ENCODE results near the gene N4BP3. TPM values are rescaled to one million over a fixed set of nuclear protein-coding genes. Genes with fewer than 3 reads are reported as not detected.
"Not testable (repeated sequence)": the region's sequence is repeated elsewhere in the genome, so short reads cannot be mapped to it uniquely, and the experiment has no call there.

N4BP3 gene
- total RNA-seq, 4 donors from 2014 or later = 7.6 to 14.0 (median 11.7) TPM

DNA sequence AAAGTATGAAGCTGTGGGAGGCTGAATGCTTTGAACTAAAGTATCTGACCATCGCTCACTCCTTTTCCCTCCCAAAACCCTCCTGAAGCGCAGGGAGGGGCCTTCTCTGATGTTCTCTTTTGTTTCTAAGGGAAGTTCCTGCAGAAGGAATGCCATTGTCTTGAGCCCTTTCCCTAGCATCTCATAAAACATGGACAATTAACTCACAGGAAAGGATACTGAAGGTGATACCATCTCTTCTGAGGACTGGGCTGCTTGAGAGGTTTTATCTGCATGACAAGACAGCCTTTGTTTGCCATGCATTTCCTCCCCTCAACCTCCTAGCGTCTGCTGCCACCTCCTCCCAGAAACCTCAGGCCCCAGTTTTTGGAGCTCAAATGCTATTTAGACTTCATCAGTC lies 13.2 kb downstream of the N4BP3 start:
- H3K27ac ChIP-seq = no peak overlapping the region
- no peak for DNase-seq (ENCODE audit: low spot score in 2 of 2)
- H3K4me1 ChIP-seq = peaks cover 52% of the 10 kb centered on the region
- H3K9me3 ChIP-seq = no peaks in the 10 kb centered on the region
- WGBS = 74% methylated on average over 3 of the region's 3 CpGs
- TF ChIP-seq EP300 (IDR thresholded peaks at IDR 0.05) (no peak), POLR2A (IDR thresholded peaks at IDR 0.05) (no peak), POLR2AphosphoS5 (IDR thresholded peaks at IDR 0.05) (no peak)
- TF ChIP-seq, protein P1, sequence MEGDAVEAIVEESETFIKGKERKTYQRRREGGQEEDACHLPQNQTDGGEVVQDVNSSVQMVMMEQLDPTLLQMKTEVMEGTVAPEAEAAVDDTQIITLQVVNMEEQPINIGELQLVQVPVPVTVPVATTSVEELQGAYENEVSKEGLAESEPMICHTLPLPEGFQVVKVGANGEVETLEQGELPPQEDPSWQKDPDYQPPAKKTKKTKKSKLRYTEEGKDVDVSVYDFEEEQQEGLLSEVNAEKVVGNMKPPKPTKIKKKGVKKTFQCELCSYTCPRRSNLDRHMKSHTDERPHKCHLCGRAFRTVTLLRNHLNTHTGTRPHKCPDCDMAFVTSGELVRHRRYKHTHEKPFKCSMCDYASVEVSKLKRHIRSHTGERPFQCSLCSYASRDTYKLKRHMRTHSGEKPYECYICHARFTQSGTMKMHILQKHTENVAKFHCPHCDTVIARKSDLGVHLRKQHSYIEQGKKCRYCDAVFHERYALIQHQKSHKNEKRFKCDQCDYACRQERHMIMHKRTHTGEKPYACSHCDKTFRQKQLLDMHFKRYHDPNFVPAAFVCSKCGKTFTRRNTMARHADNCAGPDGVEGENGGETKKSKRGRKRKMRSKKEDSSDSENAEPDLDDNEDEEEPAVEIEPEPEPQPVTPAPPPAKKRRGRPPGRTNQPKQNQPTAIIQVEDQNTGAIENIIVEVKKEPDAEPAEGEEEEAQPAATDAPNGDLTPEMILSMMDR (IDR thresholded peaks at IDR 0.05) = no peak
- no peaks in the 10 kb centered on the region for H3K36me3 ChIP-seq
- H3K27me3 ChIP-seq = peaks cover 5% of the 10 kb centered on the region
- no peak overlapping the region for H3K4me3 ChIP-seq

DNA sequence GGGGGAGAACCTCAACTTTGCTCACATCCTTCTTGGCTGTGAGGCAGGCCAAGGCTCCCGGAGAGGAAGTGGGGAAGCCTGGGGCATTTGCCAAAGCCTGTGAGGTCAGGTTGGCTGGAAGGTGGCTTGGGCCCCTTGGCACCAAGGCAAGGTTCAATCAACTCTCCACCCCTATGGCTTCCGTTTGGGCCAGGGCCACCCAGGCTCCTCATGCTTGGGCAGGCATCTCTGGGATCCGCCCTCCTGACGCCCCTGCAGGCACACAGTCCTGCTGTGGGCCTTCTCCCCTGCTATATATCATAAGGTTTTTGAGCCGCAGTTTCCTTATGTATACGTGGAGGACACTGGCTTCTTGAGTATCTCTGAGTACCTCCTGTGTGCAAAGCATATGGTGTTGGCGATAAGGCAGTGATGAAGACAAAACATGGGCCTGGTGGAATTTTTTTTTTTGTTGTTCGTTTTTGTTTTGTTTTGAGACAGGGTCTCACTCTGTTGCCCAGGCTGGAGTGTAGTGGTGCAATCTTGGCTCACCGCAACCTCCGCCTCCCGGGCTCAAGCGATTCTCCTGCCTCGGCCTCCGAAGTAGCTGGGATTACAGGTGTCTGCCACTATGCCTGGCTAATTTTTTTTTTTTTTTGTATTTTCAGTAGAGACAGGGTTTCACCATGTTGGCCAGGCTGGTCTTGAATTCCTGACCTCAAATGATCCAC lies 14.1 kb downstream of the N4BP3 start:
- not testable (repeated sequence) for DNase-seq (ENCODE audit: low spot score in 2 of 2); H3K27ac ChIP-seq; H3K27me3 ChIP-seq; H3K4me3 ChIP-seq; H3K9me3 ChIP-seq; H3K36me3 ChIP-seq
- WGBS = 69% methylated on average over 13 of the region's 14 CpGs
- H3K4me1 ChIP-seq = peaks cover 58% of the 10 kb centered on the region

DNA sequence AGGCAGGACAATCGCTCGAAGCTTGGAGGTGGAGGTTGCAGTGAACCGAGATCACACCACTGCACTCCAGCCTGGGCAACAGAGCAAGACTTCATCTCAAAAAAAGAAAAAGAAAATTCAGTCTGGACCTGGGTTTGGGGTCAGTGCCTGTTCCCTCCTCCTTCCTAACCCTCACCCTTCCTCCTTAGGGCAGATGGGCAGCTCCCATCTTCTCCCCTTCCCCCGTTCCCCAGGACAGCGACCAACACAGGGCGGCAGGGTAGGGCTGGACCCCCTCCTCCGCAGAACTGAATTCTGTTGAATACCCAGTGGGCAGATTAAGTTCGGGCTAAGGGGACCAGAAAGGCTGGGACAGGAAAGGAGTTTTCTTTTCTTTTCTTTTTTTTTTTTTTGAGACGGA lies 16.0 kb downstream of the N4BP3 start:
- H3K36me3 ChIP-seq = peaks cover 10% of the 10 kb centered on the region
- H3K9me3 ChIP-seq = no peaks in the 10 kb centered on the region
- WGBS = 85% methylated on average over 9 of the region's 9 CpGs
- H3K4me1 ChIP-seq = peaks cover 42% of the 10 kb centered on the region
- DNase-seq (ENCODE audit: low spot score in 2 of 2) = no peak
- H3K4me3 ChIP-seq = no peak overlapping the region
- no peak overlapping the region for H3K27ac ChIP-seq
- H3K27me3 ChIP-seq = no peaks in the 10 kb centered on the region
- TF ChIP-seq POLR2AphosphoS5 (IDR thresholded peaks at IDR 0.05) (no peak), EP300 (IDR thresholded peaks at IDR 0.05) (no peak), POLR2A (IDR thresholded peaks at IDR 0.05) (no peak)
- TF ChIP-seq, protein P1 (IDR thresholded peaks at IDR 0.05) = no peak

DNA sequence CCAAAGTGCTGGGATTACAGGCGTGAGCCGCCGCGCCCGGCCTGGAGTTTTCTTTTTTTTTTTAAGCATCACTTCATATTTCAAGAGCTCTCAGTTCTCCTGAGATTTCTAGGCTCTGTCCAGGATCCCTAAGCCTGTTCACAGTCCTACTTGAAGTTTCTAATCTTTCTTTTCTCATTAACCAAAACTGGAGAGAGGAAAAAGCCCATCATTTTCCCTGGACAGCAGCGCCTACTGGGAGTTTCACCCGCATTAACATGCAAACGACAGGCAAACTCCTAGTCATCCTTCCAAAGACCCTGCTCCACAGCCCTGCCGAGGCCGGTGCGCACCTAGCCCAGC lies 16.9 kb downstream of the N4BP3 start:
- H3K36me3 ChIP-seq = peaks cover 16% of the 10 kb centered on the region
- DNase-seq (ENCODE audit: low spot score in 2 of 2); H3K9me3 ChIP-seq; H3K27me3 ChIP-seq: not testable (repeated sequence)
- WGBS = 10% methylated on average over 10 of the region's 11 CpGs
- H3K27ac ChIP-seq = peak overlapping the region; percentile 95
- peak overlapping the region; percentile 94 for H3K4me3 ChIP-seq
- peaks cover 33% of the 10 kb centered on the region for H3K4me1 ChIP-seq

DNA sequence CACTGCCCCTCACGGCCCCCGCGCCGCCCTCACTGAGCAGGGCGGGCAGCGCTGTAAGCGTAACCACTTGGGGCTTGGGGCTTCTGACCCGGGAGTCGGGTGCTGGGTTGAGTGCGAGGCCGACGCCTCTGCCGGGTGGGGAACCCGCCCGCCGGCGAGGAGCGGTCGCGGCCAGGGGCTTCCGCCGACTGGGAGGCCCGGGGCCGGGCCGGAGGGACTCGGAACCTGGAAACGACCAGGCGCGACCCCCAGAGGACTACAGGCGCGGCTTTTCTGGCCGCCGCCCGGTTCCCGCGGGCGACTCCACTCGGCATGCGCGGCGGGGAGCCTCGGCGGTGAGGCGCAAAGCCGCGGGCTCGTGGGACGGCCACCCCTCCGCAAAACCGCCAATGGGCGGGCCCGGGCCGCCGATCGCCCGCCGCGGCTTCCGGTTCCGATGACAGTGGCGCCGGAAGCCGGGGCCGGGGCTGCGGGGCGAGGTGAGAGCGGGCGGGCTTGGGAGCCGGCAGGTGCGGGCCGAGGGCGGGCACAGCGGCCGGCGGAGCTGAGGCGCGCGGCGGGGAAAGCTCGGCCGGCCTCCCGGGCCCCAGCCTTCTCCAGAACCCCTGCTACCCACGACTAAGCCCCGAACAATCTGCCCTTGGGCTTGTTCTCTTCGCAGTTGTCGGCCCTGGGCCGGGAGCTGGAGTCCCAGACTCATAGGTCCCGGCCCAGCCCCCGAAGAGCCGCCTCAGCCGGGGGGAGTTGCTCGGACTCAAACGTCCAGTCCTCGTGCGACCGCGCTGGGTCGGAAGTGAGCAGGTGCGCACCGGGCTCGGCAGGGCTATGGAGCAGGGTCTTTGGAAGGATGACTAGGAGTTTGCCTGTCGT lies 17.5 kb downstream of the N4BP3 start, which contains the start of gene RMND5B:
RMND5B (plus strand) TSS at position 439 of the 870 bp plus-strand sequence. CDS start 7,106 bp downstream, outside the sequence.
- no peaks in the 10 kb centered on the region for H3K27me3 ChIP-seq
- no peaks in the 10 kb centered on the region for H3K9me3 ChIP-seq
- H3K4me3 ChIP-seq = peak within 1 kb of the TSS; percentile 94
- TF ChIP-seq POLR2AphosphoS5 (IDR thresholded peaks at IDR 0.05) (peak in 1 of 3 donors; percentile 4), POLR2A (IDR thresholded peaks at IDR 0.05) (peak in 1 of 2 donors; percentile 61)
- TF ChIP-seq, protein P1 (IDR thresholded peaks at IDR 0.05) = no peak
- 0% methylated on average over 5 of the region's 102 CpGs for WGBS
- DNase-seq (ENCODE audit: low spot score in 2 of 2) = peak; percentile 86 to 91
- peaks cover 28% of the 10 kb centered on the region for H3K4me1 ChIP-seq
- peaks cover 19% of the 10 kb centered on the region for H3K36me3 ChIP-seq
- H3K27ac ChIP-seq = peak within 1 kb of the TSS; percentile 95

DNA sequence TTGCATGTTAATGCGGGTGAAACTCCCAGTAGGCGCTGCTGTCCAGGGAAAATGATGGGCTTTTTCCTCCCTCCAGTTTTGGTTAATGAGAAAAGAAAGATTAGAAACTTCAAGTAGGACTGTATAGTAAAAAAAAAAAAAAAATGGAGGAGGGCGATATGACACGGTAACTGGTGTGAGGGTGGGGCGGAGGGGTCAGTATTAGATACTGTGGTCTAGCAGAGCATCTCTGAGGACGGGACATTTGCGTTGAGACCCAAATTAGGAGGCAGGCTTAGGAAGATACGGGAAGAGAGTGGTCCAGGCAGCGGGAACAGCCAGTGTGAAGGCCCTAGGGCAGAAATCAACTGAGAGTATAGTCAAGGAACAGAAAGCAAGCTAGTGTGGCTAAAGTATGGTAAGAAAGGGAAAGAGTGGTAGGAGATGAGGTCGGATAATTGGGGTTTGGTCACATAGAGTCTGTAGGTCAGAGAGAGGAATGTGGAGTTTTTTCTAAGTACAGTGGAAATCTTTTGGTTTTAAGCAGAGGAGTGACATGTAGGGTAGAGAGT lies 18.2 kb downstream of the N4BP3 start:
- TF ChIP-seq, protein P1 (IDR thresholded peaks at IDR 0.05) = no peak
- TF ChIP-seq POLR2A (IDR thresholded peaks at IDR 0.05) = no peak
- H3K9me3 ChIP-seq = no peaks in the 10 kb centered on the region
- H3K36me3 ChIP-seq = peaks cover 26% of the 10 kb centered on the region
- H3K4me1 ChIP-seq = peaks cover 28% of the 10 kb centered on the region
- H3K27ac ChIP-seq = peak overlapping the region; percentile 95
- WGBS = 19% methylated on average over 10 of the region's 10 CpGs
- DNase-seq (ENCODE audit: low spot score in 2 of 2) = no peak
- H3K4me3 ChIP-seq = peak overlapping the region; percentile 94
- H3K27me3 ChIP-seq = no peaks in the 10 kb centered on the region

Data from suprapubic skin (tissue), 4 donors.